ENCODE data around the gene ATG16L2.

DNA sequence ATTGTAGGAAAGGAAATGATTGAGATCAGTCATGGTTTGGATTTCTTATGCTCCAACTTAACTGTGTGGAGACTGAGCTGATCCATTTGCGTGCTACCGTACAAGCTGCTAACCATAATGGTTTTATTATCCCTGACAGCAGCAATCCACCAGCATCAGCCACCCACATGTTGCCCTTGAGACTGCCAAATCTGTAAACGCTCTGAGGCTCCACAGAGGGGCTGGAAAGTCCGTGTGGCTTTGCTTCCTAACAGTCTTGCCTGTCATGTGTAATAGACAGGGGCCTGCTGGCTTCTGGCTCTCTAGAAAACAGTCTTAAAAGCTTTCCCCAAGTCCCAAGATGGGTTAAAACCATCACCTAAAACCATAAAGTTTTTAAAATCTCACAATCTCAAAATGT, 30.1 kb downstream of the ATG16L2 start:
- no peak for TF ChIP-seq GATA2 (IDR thresholded peaks at IDR 0.05; ENCODE audit: low read depth, low read length)
- TF ChIP-seq GATA3 (IDR thresholded peaks at IDR 0.05; ENCODE audit: low read depth, low read length): no peak

Measured in SH-SY5Y (cell line).